Esophagus muscularis mucosa (tissue), 4 donors: Measurements from ENCODE around the gene GATAD1. TPM values are rescaled to one million over a fixed set of nuclear protein-coding genes. Genes with fewer than 3 reads are reported as not detected.
A peak's percentile ranks its signal among the peaks of the same experiment; 100 is the strongest.
"Not testable (repeated sequence)": the region's sequence is repeated elsewhere in the genome, so short reads cannot be mapped to it uniquely, and the experiment has no call there.

Experiments used
- DNase-seq: peaks from one replicate; pipeline ENCODE4 v3.0.0-alpha.2; 2017; ENCODE audit errors: extremely low spot score
- H3K27ac ChIP-seq, 4 donors: fragments of 200-600 bp; sonication (generic); replicated peaks in 1 of 4; 1 replicate in 3 of 4; 2 replicates in 1 of 4; pipeline ENCODE4 v1.5.1; 2016 to 2019; ENCODE audit warnings: mild to moderate bottlenecking in 1 of 4
- H3K27me3 ChIP-seq, 4 donors: fragments of 200-600 bp; sonication (generic); one replicate each; pipeline versions ENCODE4 v1.5.1 to v1.6.0; 2016 to 2019
- H3K36me3 ChIP-seq, 4 donors: fragments of 200-600 bp; sonication (generic); one replicate each; pipeline ENCODE4 v1.5.1; 2016 to 2019
- H3K4me1 ChIP-seq, 4 donors: fragments of 200-600 bp; sonication (generic); one replicate each; pipeline ENCODE4 v1.5.1; 2016 to 2019
- H3K4me3 ChIP-seq, 4 donors: fragments of 200-600 bp; sonication (generic); 1 replicate in 2 of 4; 2 replicates in 2 of 4; pipeline ENCODE4 v1.5.1; 2016 to 2019; ENCODE audit warnings: mild to moderate bottlenecking in 4 of 4, moderate library complexity in 1 of 4
- H3K9me3 ChIP-seq, 4 donors: fragments of 200-600 bp; sonication (generic); 1 replicate in 3 of 4; 2 replicates in 1 of 4; pipeline ENCODE4 v1.5.1; 2016 to 2019
- CTCF ChIP-seq, 3 experiments: fragments of 200-600 bp in 2 of 3; fragments of 450-650 bp in 1 of 3; sonication (generic) in 2 of 3; IDR thresholded peaks; one replicate each; pipeline ENCODE4 v1.5.1; 2017 to 2019; ENCODE audit warnings: antibody characterized with exemption in 3 of 3, mild to moderate bottlenecking in 2 of 3, moderate library complexity in 1 of 3
- EP300 ChIP-seq: sonication (generic); formaldehyde crosslinking; IDR thresholded peaks from one replicate; pipeline ENCODE4 v1.6.1; 2017; ENCODE audit warnings: antibody characterized with exemption
- POLR2A ChIP-seq: fragments of 450-650 bp; IDR thresholded peaks from one replicate; pipeline ENCODE4 v1.6.1; 2017; ENCODE audit warnings: antibody characterized with exemption, moderate library complexity, mild to moderate bottlenecking, low read depth
- POLR2AphosphoS5 ChIP-seq, 2 donors: sonication (generic); formaldehyde crosslinking; IDR thresholded peaks; one replicate each; pipeline ENCODE4 v1.6.1; 2017; ENCODE audit warnings: antibody characterized with exemption in 2 of 2
- WGBS: methylation state at CpG from one replicate; pipeline ENCODE4 v1.1.5; 2018; 5-methylcytosine and 5-hydroxymethylcytosine counted together
- intact Hi-C: fragments of 100-400 bp; cut with DNase I; formaldehyde crosslinking; loops from one replicate; pipeline ENCODE4 v1.15.1; 2023
- total RNA-seq, 4 donors: library from RNA; depleted of rRNA; stranded (reverse); fragments of >200 nt; gene quantifications; one replicate each; pipeline versions ENCODE4 v1.1.0 to v1.2.1, GENCODE V29; 2016

Gene GATAD1
- total RNA-seq, 4 donors from 2014 or later, result 28.2 to 38.6 (median 35.7) TPM

- Histone ChIP-seq H3K9me3 (no peaks in the 10 kb centered on the region), H3K27ac (no peak overlapping the region), H3K4me3 (no peak overlapping the region), H3K4me1 (no peaks in the 10 kb centered on the region), H3K27me3 (no peaks in the 10 kb centered on the region), H3K36me3 (peaks cover 0 to 55% (median 32%) of the 10 kb centered on the region in 4 donors)
- 92% methylated on average over 9 of the region's 9 CpGs for WGBS
- TF ChIP-seq POLR2AphosphoS5 (IDR thresholded peaks at IDR 0.05) (no peak), EP300 (no peak)
- intact Hi-C loops, result no loop called here
- DNase-seq, result no peak
These were observed 30.8 kb downstream of the GATAD1 start for GRCh38 chr7:92478095-92478494.

- WGBS, result 93% methylated on average over 4 of the region's 4 CpGs
- TF ChIP-seq POLR2AphosphoS5 (IDR thresholded peaks at IDR 0.05), result no peak
- TF ChIP-seq EP300, result no peak
- no peak for TF ChIP-seq POLR2A
- no peak overlapping the region for H3K27ac ChIP-seq
- H3K9me3 ChIP-seq, result no peaks in the 10 kb centered on the region
- H3K27me3 ChIP-seq, result no peaks in the 10 kb centered on the region
- no peaks in the 10 kb centered on the region for H3K4me1 ChIP-seq
- intact Hi-C loops, result no loop called here
- peaks cover 0 to 51% (median 32%) of the 10 kb centered on the region in 4 donors for H3K36me3 ChIP-seq
- no peak overlapping the region for H3K4me3 ChIP-seq
- peak; percentile 19 for DNase-seq
These were observed 31.4 kb downstream of the GATAD1 start for GRCh38 chr7:92478711-92479110.

GRCh38 chr7:92479146-92479545 is 31.9 kb downstream of the GATAD1 start:
- H3K27me3 ChIP-seq, H3K4me1 ChIP-seq, H3K27ac ChIP-seq, H3K4me3 ChIP-seq, H3K9me3 ChIP-seq, intact Hi-C loops: not testable (repeated sequence)
- 87% methylated on average over 4 of the region's 4 CpGs for WGBS
- H3K36me3 ChIP-seq, result peaks cover 0 to 50% (median 32%) of the 10 kb centered on the region in 4 donors
- DNase-seq, result peak; percentile 50

- H3K27me3 ChIP-seq, H3K4me1 ChIP-seq, DNase-seq, H3K9me3 ChIP-seq, intact Hi-C loops, H3K4me3 ChIP-seq, H3K27ac ChIP-seq: not testable (repeated sequence)
- H3K36me3 ChIP-seq, result peaks cover 9 to 51% (median 33%) of the 10 kb centered on the region in 4 donors
- WGBS, result 76% methylated on average over 6 of the region's 6 CpGs
These were observed 36.3 kb downstream of the GATAD1 start for GRCh38 chr7:92483624-92484023.

- intact Hi-C loops, H3K27me3 ChIP-seq, H3K9me3 ChIP-seq, H3K4me1 ChIP-seq, DNase-seq, H3K27ac ChIP-seq, H3K4me3 ChIP-seq: not testable (repeated sequence)
- H3K36me3 ChIP-seq, result peaks cover 15 to 52% (median 35%) of the 10 kb centered on the region in 4 donors
- 87% methylated on average over 6 of the region's 6 CpGs for WGBS
These were observed 36.9 kb downstream of the GATAD1 start for GRCh38 chr7:92484226-92484625.

GRCh38 chr7:92485267-92485892 is 38.1 kb downstream of the GATAD1 start:
- 92% methylated on average over 2 of the region's 2 CpGs for WGBS
- Histone ChIP-seq H3K27ac (no peak overlapping the region), H3K9me3 (no peaks in the 10 kb centered on the region), H3K27me3 (no peaks in the 10 kb centered on the region), H3K4me3 (no peak overlapping the region), H3K4me1 (no peaks in the 10 kb centered on the region), H3K36me3 (peaks cover 25 to 64% (median 45%) of the 10 kb centered on the region in 4 donors)
- DNase-seq, result no peak
- TF ChIP-seq POLR2A (no peak), EP300 (no peak), CTCF (IDR thresholded peaks at IDR 0.05) (no peak), POLR2AphosphoS5 (IDR thresholded peaks at IDR 0.05) (no peak)
- intact Hi-C loops, result no loop called here

- 90% methylated on average over 2 of the region's 2 CpGs for WGBS
- no peaks in the 10 kb centered on the region for H3K27me3 ChIP-seq
- H3K4me3 ChIP-seq, result no peak overlapping the region
- no peak for DNase-seq
- no peak overlapping the region for H3K27ac ChIP-seq
- TF ChIP-seq POLR2AphosphoS5 (IDR thresholded peaks at IDR 0.05), result no peak
- TF ChIP-seq CTCF (IDR thresholded peaks at IDR 0.05), result no peak
- no peak for TF ChIP-seq EP300
- TF ChIP-seq POLR2A, result no peak
- H3K4me1 ChIP-seq, result no peaks in the 10 kb centered on the region
- H3K9me3 ChIP-seq, result no peaks in the 10 kb centered on the region
- peaks cover 26 to 69% (median 49%) of the 10 kb centered on the region in 4 donors for H3K36me3 ChIP-seq
- intact Hi-C loops, result no loop called here
These were observed 38.7 kb downstream of the GATAD1 start for GRCh38 chr7:92485974-92486373.
